Psoas muscle (tissue), 8 donors: ENCODE data around the gene MYO1E. TPM values are rescaled to one million over a fixed set of nuclear protein-coding genes. Genes with fewer than 3 reads are reported as not detected.

ENCODE experiments used
- ATAC-seq, 4 donors: fragments of 200-7000 bp; cut with Tn5 transposase; one replicate each; pipeline ENCODE4 v1.9.1; 2020; ENCODE audit warnings: moderate library complexity in 3 of 4, mild to moderate bottlenecking in 2 of 4
- DNase-seq, 2 donors: peaks; one replicate each; pipeline ENCODE4 v3.0.0-alpha.2; 2020
- H3K27ac ChIP-seq: fragments of 200-600 bp; one replicate; pipeline ENCODE4 v1.8.0; 2022
- H3K27me3 ChIP-seq, 3 donors: fragments of 200-600 bp in 1 of 3; one replicate each; pipeline versions ENCODE4 v1.6.1 to v1.8.0; 2013 to 2022; ENCODE audit warnings: low read length in 2 of 3, mild to moderate bottlenecking in 2 of 3, moderate library complexity in 1 of 3; ENCODE audit not compliant: insufficient read depth in 3 of 3
- H3K36me3 ChIP-seq, 2 donors: fragments of 200-600 bp in 1 of 2; one replicate each; pipeline versions ENCODE4 v1.6.1 to v1.8.0; 2013 to 2022; ENCODE audit warnings: low read depth in 1 of 2, mild to moderate bottlenecking in 1 of 2, moderate library complexity in 1 of 2; ENCODE audit not compliant: insufficient read depth in 1 of 2
- H3K4me1 ChIP-seq: fragments of 200-600 bp; one replicate; pipeline ENCODE4 v1.8.0; 2022
- H3K4me3 ChIP-seq: fragments of 200-600 bp; one replicate; pipeline ENCODE4 v1.8.0; 2022; ENCODE audit warnings: mild to moderate bottlenecking
- H3K9me3 ChIP-seq: fragments of 200-600 bp; one replicate; pipeline ENCODE4 v1.8.0; 2022
- WGBS, 3 donors: extraction: QIAGEN DNeasy Blood & Tissue Kit; methylation state at CpG; one replicate each; pipeline versions ENCODE4 v1.1.6 to v1.1.7; 2013; 5-methylcytosine and 5-hydroxymethylcytosine counted together
- intact Hi-C, 2 donors: fragments of 100-400 bp; cut with DNase I; formaldehyde crosslinking; loops; one replicate each; pipeline versions ENCODE4 v1.11.0 to v1.14.2; 2022
- polyA plus RNA-seq, 3 donors: library from polyadenylated mRNA; stranded (reverse); fragments of 200-250 nt; gene quantifications; one replicate each; pipeline ENCODE4 v1.2.3, GENCODE V29; 2013
- total RNA-seq, 4 donors: library from RNA; stranded (reverse); fragmentation: NEBNext Ultra II Directional in 2 of 4; extraction: Animal tissue kit (Norgen Biotek cat#: 25700) in 2 of 4; gene quantifications; one replicate each; pipeline versions ENCODE4 v1.2.1 to v1.2.4, GENCODE V29; 2021 to 2023
- TF ChIP-seq, protein P1 (sequence below): fragments of 200-600 bp; IDR thresholded peaks from one replicate; pipeline ENCODE4 v1.8.0; 2022; ENCODE audit warnings: antibody characterized with exemption
- donor health status: healthy with polysubstance abuse.
- donor health status: DM: no; HTN: no; CAD: no; lungs with moderate emphysema.
- donor health status: Bipolar disorder and iron deficiency.
- donor health status: healthy.
- donor health status: DM: yes; HTN: yes; CAD: no.
- donor health status: DM: no; HTN: no; CAD: no.
- donor health status: DM: no; HTN: no; CAD: no.
- donor health status: DM: yes; HTN: yes; CAD: no.

MYO1E gene
- total and polyA plus RNA-seq, 7 donors = 10.0 to 53.7 (median 26.3) TPM

DNA sequence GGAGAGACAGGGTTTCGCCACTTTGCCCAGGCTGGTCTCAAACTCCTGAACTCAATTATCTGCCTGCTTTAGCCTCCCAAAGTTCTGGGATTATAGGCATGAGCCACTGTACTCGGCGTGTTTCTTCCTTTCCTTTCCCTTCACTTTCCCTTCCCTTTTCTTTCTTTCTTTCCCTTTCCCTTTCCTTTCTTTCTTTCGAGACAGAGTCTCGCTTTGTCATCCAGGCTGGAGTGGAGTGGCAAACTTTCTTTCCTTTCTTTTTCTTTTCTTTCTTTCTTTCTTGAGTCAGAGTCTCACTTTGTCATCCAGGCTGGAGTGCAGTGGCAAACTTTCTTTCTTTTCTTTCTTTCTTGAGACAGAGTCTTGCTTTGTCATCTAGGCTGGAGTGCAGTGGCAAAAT, 183.4 kb downstream of the MYO1E start:
- ATAC-seq = no peak
- no peaks in the 10 kb centered on the region for H3K4me1 ChIP-seq
- H3K27ac ChIP-seq = no peak overlapping the region
- intact Hi-C loops = no loop called here
- TF ChIP-seq, protein P1, sequence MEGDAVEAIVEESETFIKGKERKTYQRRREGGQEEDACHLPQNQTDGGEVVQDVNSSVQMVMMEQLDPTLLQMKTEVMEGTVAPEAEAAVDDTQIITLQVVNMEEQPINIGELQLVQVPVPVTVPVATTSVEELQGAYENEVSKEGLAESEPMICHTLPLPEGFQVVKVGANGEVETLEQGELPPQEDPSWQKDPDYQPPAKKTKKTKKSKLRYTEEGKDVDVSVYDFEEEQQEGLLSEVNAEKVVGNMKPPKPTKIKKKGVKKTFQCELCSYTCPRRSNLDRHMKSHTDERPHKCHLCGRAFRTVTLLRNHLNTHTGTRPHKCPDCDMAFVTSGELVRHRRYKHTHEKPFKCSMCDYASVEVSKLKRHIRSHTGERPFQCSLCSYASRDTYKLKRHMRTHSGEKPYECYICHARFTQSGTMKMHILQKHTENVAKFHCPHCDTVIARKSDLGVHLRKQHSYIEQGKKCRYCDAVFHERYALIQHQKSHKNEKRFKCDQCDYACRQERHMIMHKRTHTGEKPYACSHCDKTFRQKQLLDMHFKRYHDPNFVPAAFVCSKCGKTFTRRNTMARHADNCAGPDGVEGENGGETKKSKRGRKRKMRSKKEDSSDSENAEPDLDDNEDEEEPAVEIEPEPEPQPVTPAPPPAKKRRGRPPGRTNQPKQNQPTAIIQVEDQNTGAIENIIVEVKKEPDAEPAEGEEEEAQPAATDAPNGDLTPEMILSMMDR = no peak
- H3K4me3 ChIP-seq = no peak overlapping the region
- no peaks in the 10 kb centered on the region for H3K9me3 ChIP-seq
- DNase-seq = no peak
- WGBS, 3 donors = 96 to 99% (median 97%) methylated on average over 5 of the region's 5 CpGs
- H3K36me3 ChIP-seq = peaks cover 5 to 63% of the 10 kb centered on the region in 2 donors
- H3K27me3 ChIP-seq = no peaks in the 10 kb centered on the region

DNA sequence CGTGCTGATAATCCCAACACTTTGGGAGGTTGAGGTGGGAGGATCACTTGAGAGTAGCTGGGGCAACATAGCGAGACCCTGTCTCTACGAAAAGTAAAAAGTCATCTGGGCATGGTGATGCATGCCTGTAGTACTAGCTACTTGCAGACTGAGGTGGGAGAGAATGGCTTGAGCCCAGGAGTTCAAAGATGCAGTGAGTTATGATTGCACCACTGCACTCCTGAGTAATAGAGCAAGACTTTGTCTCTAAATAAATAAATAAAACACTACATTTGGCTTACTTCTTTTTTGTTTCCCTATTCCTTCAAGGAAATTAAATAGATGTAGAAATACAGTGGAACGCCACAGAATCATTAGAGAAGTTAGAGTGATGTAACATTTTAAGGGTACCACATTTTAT, 186.2 kb downstream of the MYO1E start:
- H3K27ac ChIP-seq = no peak overlapping the region
- 96 to 97% (median 97%) methylated on average over 4 of the region's 4 CpGs for WGBS, 3 donors
- no peaks in the 10 kb centered on the region for H3K4me1 ChIP-seq
- H3K9me3 ChIP-seq = peaks cover 6% of the 10 kb centered on the region
- TF ChIP-seq, protein P1 = no peak
- ATAC-seq (no peak), DNase-seq (no peak)
- no peaks in the 10 kb centered on the region for H3K27me3 ChIP-seq
- no peak overlapping the region for H3K4me3 ChIP-seq
- intact Hi-C loops = no loop called here
- peaks cover 3 to 38% of the 10 kb centered on the region in 2 donors for H3K36me3 ChIP-seq

DNA sequence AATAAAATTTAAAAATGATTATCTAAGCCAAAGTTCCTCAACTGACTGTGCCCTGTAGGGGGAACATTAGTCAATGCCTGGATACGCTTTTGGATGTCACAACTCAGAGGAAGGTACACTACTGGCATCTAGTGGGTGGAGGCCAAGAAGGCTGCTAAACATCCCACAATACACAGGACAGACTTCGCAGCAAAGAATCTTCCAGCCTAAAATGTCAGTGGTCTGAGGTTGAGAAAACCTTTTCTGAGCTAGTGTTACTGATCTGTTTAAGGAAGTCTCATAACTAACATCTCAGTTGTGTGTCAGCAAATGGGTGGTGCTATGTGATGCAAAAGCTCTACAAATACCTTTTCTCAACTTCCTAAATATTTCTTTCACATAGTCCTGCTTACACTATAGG, 186.9 kb downstream of the MYO1E start:
- Histone ChIP-seq H3K27ac (no peak overlapping the region), H3K36me3 (peaks cover 3 to 34% of the 10 kb centered on the region in 2 donors), H3K9me3 (peaks cover 10% of the 10 kb centered on the region), H3K4me3 (no peak overlapping the region), H3K4me1 (no peaks in the 10 kb centered on the region), H3K27me3 (no peaks in the 10 kb centered on the region)
- DNase-seq = no peak
- WGBS, 3 donors = 69 to 79% (median 76%) methylated on average over 2 of the region's 2 CpGs
- intact Hi-C loops = no loop called here
- TF ChIP-seq, protein P1 = no peak
- ATAC-seq = no peak

DNA sequence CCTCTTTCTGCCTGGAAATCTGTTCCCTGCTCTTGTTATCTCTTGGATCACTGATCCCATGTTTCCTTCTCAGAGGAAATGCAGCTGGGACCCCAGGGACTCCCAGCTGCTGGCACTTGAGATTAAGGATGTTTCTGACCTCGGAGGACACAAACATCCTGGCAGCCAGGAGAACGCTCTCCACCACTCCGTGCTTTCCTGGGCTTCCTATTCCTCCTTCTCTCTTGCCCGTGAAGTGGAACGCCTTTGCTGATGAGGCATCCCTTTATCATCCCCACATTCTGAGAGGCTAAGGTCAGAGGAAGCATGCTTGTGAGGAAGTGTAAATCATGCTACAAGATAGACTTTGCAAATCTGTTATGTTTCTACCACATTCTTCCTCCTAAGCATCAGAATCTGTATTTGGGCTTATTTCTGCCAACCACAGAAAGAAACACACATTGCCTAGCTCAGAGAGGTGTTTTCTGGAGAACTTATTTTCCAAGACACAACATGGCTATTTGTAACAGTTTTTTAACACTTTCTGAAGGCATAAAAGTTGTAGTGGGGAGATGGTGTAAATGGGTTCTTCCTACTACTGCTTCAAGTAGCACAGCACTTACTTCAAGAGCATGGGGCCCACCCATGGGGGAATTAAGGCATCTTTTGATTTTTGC, 191.6 kb downstream of the MYO1E start:
- Histone ChIP-seq H3K27me3 (no peaks in the 10 kb centered on the region), H3K36me3 (peaks cover 0 to 12% of the 10 kb centered on the region in 2 donors), H3K9me3 (peaks cover 10% of the 10 kb centered on the region), H3K4me1 (peaks cover 11% of the 10 kb centered on the region), H3K27ac (no peak overlapping the region), H3K4me3 (no peak overlapping the region)
- no peak for ATAC-seq
- DNase-seq = no peak
- WGBS, 3 donors = 61 to 66% (median 63%) methylated on average over 5 of the region's 5 CpGs
- TF ChIP-seq, protein P1 = no peak
- intact Hi-C loops = no loop called here

DNA sequence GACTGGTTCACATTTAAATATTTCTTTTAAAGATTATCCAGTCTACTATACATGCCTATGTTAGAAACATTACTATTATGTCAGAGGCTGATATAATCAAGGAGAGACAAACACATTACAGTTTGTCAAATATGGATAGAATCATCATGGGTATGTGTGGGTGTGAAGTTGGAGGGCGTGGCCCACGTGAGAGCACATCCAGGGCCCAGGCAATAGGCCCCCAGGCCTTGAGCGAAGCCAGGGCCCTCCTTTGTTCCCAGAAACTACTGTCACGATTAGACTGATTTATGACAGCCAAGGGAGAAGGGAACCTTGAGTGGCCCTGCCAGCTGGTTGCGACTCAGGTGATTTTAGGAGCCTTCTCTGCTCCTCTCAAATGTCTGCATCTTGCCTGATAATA, 193.0 kb downstream of the MYO1E start:
- Histone ChIP-seq H3K27me3 (no peaks in the 10 kb centered on the region), H3K4me1 (peaks cover 16% of the 10 kb centered on the region), H3K27ac (no peak overlapping the region), H3K4me3 (no peak overlapping the region), H3K9me3 (peaks cover 10% of the 10 kb centered on the region), H3K36me3 (peaks cover 0 to 12% of the 10 kb centered on the region in 2 donors)
- no peak for ATAC-seq
- intact Hi-C loops = loop anchor here (5.0 to 10.0 kb wide), 3 partner anchors 195 to 315 kb away; partner anchors contain the start of gene RNF111 (in 1 of the 2)
- WGBS, 3 donors = 75 to 93% (median 84%) methylated on average over 5 of the region's 5 CpGs
- DNase-seq = no peak
- TF ChIP-seq, protein P1 = no peak
